ENCODE results near the gene MUC20.
"Not testable (repeated sequence)": the region's sequence is repeated elsewhere in the genome, so short reads cannot be mapped to it uniquely, and the experiment has no call there.

The MUC20 gene

GRCh38 chr3:195720831-195721506 is at the start of gene MUC20:
MUC20 (plus strand) TSS chr3:195720978; CDS start chr3:195721008, 30 bp downstream.
- not testable (repeated sequence) for H3K9me3 ChIP-seq; H3K4me3 ChIP-seq; H3K36me3 ChIP-seq (replicated peaks); DNase-seq (ENCODE audit: low spot score in 2 of 2); H3K27me3 ChIP-seq (ENCODE audit: low read depth); H3K4me1 ChIP-seq
- in situ Hi-C loops (cut with MboI; ENCODE audit: low sequenced_read_pairs) = loop anchor here (25.0 kb wide), 1 partner anchor 791 kb away; the partner anchor contains the start of genes RNF168 and SMCO1

- not testable (repeated sequence) for H3K27me3 ChIP-seq (ENCODE audit: low read depth); DNase-seq (ENCODE audit: low spot score in 2 of 2); H3K4me3 ChIP-seq; H3K9me3 ChIP-seq; H3K4me1 ChIP-seq
- in situ Hi-C loops (cut with MboI; ENCODE audit: low sequenced_read_pairs) = loop anchor here (10.0 kb wide), 1 partner anchor 304 kb away; no protein-coding TSS in a partner anchor
- H3K36me3 ChIP-seq (replicated peaks) = peaks cover 14% of the 10 kb centered on the region
Observed at GRCh38 chr3:195671283-195671682, 49.5 kb upstream of the MUC20 start.

GRCh38 chr3:195673711-195674110 is 47.1 kb upstream of the MUC20 start:
- H3K36me3 ChIP-seq (replicated peaks) = peaks cover 22% of the 10 kb centered on the region
- not testable (repeated sequence) for H3K27me3 ChIP-seq (ENCODE audit: low read depth); H3K9me3 ChIP-seq; H3K4me3 ChIP-seq; DNase-seq (ENCODE audit: low spot score in 2 of 2); H3K4me1 ChIP-seq
- in situ Hi-C loops (cut with MboI; ENCODE audit: low sequenced_read_pairs) = loop anchor here (10.0 kb wide), 1 partner anchor 301 kb away; no protein-coding TSS in a partner anchor

GRCh38 chr3:195678391-195679015 is 42.3 kb upstream of the MUC20 start:
- in situ Hi-C loops (cut with MboI; ENCODE audit: low sequenced_read_pairs) = loop anchor here (10.0 kb wide), 1 partner anchor 296 kb away; no protein-coding TSS in a partner anchor
- H3K36me3 ChIP-seq (replicated peaks) = peaks cover 27% of the 10 kb centered on the region
- DNase-seq (ENCODE audit: low spot score in 2 of 2); H3K4me3 ChIP-seq; H3K27me3 ChIP-seq (ENCODE audit: low read depth); H3K4me1 ChIP-seq; H3K9me3 ChIP-seq: not testable (repeated sequence)

- DNase-seq (ENCODE audit: low spot score in 2 of 2); H3K27me3 ChIP-seq (ENCODE audit: low read depth); in situ Hi-C loops (cut with MboI; ENCODE audit: low sequenced_read_pairs); H3K4me3 ChIP-seq; H3K9me3 ChIP-seq; H3K4me1 ChIP-seq: not testable (repeated sequence)
- peaks cover 28% of the 10 kb centered on the region for H3K36me3 ChIP-seq (replicated peaks)
Observed at GRCh38 chr3:195680690-195681089, 40.1 kb upstream of the MUC20 start.

- H3K27me3 ChIP-seq (ENCODE audit: low read depth); H3K4me1 ChIP-seq; H3K9me3 ChIP-seq; DNase-seq (ENCODE audit: low spot score in 2 of 2); H3K4me3 ChIP-seq; in situ Hi-C loops (cut with MboI; ENCODE audit: low sequenced_read_pairs): not testable (repeated sequence)
- H3K36me3 ChIP-seq (replicated peaks) = peaks cover 32% of the 10 kb centered on the region
Observed at GRCh38 chr3:195681458-195682103, 39.2 kb upstream of the MUC20 start.

GRCh38 chr3:195682104-195682742 is 38.6 kb upstream of the MUC20 start:
- DNase-seq (ENCODE audit: low spot score in 2 of 2); H3K9me3 ChIP-seq; H3K27me3 ChIP-seq (ENCODE audit: low read depth); H3K4me3 ChIP-seq; H3K4me1 ChIP-seq; in situ Hi-C loops (cut with MboI; ENCODE audit: low sequenced_read_pairs): not testable (repeated sequence)
- peaks cover 32% of the 10 kb centered on the region for H3K36me3 ChIP-seq (replicated peaks)

GRCh38 chr3:195683722-195684526 is 36.9 kb upstream of the MUC20 start:
- H3K4me1 ChIP-seq; in situ Hi-C loops (cut with MboI; ENCODE audit: low sequenced_read_pairs); H3K27me3 ChIP-seq (ENCODE audit: low read depth); DNase-seq (ENCODE audit: low spot score in 2 of 2); H3K9me3 ChIP-seq; H3K4me3 ChIP-seq: not testable (repeated sequence)
- peaks cover 22% of the 10 kb centered on the region for H3K36me3 ChIP-seq (replicated peaks)

- DNase-seq (ENCODE audit: low spot score in 2 of 2); H3K27me3 ChIP-seq (ENCODE audit: low read depth); H3K4me3 ChIP-seq; in situ Hi-C loops (cut with MboI; ENCODE audit: low sequenced_read_pairs); H3K4me1 ChIP-seq; H3K9me3 ChIP-seq: not testable (repeated sequence)
- peaks cover 19% of the 10 kb centered on the region for H3K36me3 ChIP-seq (replicated peaks)
Observed at GRCh38 chr3:195684527-195685257, 36.1 kb upstream of the MUC20 start.

GRCh38 chr3:195686537-195687208 is 34.1 kb upstream of the MUC20 start:
- DNase-seq (ENCODE audit: low spot score in 2 of 2) = peak in 1 of 2 experiments; percentile 37
- H3K4me3 ChIP-seq; H3K9me3 ChIP-seq; in situ Hi-C loops (cut with MboI; ENCODE audit: low sequenced_read_pairs); H3K27me3 ChIP-seq (ENCODE audit: low read depth); H3K4me1 ChIP-seq: not testable (repeated sequence)
- peaks cover 19% of the 10 kb centered on the region for H3K36me3 ChIP-seq (replicated peaks)

GRCh38 chr3:195687209-195687760 is 33.5 kb upstream of the MUC20 start:
- H3K4me3 ChIP-seq; in situ Hi-C loops (cut with MboI; ENCODE audit: low sequenced_read_pairs); H3K27me3 ChIP-seq (ENCODE audit: low read depth); H3K4me1 ChIP-seq; H3K9me3 ChIP-seq: not testable (repeated sequence)
- peaks cover 24% of the 10 kb centered on the region for H3K36me3 ChIP-seq (replicated peaks)
- peak in 1 of 2 experiments; percentile 75 for DNase-seq (ENCODE audit: low spot score in 2 of 2)
